SK-N-SH treated with all-trans-retinoic acid at 6 μM for 48 hours (cell line): ENCODE data around the gene SEC61A2.

ENCODE experiments used
- ATAC-seq: fragments of 200-7000 bp; cut with Tn5 transposase; 3 replicates; pipeline ENCODE4 v1.9.1; 2020; ENCODE audit warnings: mild to moderate bottlenecking, moderate library complexity
- ARNTL ChIP-seq: fragments of 450-650 bp; formaldehyde crosslinking; IDR thresholded peaks from 2 replicates; pipeline ENCODE4 v1.5.0; 2020; ENCODE audit warnings: low read depth, mild to moderate bottlenecking, moderate library complexity, borderline replicate concordance
- BACH2 ChIP-seq: fragments of 250-450 bp; sonication (Bioruptor Pico); IDR thresholded peaks from 2 replicates; pipeline ENCODE4 v1.9.0; 2021; ENCODE audit warnings: mild to moderate bottlenecking, borderline replicate concordance
- CREB5 ChIP-seq: fragments of 250-450 bp; sonication (Bioruptor Pico); IDR thresholded peaks from 2 replicates; pipeline ENCODE4 v1.5.1; 2020; ENCODE audit warnings: low read depth, mild to moderate bottlenecking, moderate library complexity
- CSDC2 ChIP-seq: fragments of 250-450 bp; sonication (Bioruptor Pico); IDR thresholded peaks from 2 replicates; pipeline ENCODE4 v1.5.0; 2020; ENCODE audit warnings: mild to moderate bottlenecking, moderate library complexity
- ESRRG ChIP-seq: fragments of 250-450 bp; sonication (Bioruptor Pico); IDR thresholded peaks from 2 replicates; pipeline ENCODE4 v1.6.1; 2021; ENCODE audit warnings: mild to moderate bottlenecking
- OSR1 ChIP-seq: fragments of 250-450 bp; sonication (Bioruptor Pico); IDR thresholded peaks from 2 replicates; pipeline ENCODE4 v1.8.0; 2022; ENCODE audit warnings: moderate library complexity, mild to moderate bottlenecking, inconsistent platforms
- PATZ1 ChIP-seq: fragments of 250-450 bp; sonication (Bioruptor Pico); IDR thresholded peaks from 2 replicates; pipeline ENCODE4 v1.8.0; 2020; ENCODE audit warnings: mild to moderate bottlenecking, moderate library complexity, borderline replicate concordance
- POU6F1 ChIP-seq: fragments of 250-450 bp; sonication (Bioruptor Pico); IDR thresholded peaks from 2 replicates; pipeline ENCODE4 v1.8.0; 2021; ENCODE audit warnings: low read depth, mild to moderate bottlenecking, moderate library complexity, borderline replicate concordance
- PPARA ChIP-seq: fragments of 250-450 bp; sonication (Bioruptor Pico); IDR thresholded peaks from 2 replicates; pipeline ENCODE4 v1.5.0; 2020; ENCODE audit warnings: mild to moderate bottlenecking, borderline replicate concordance
- RARB ChIP-seq: fragments of 250-450 bp; sonication (Bioruptor Pico); IDR thresholded peaks from 2 replicates; pipeline ENCODE4 v1.8.0; 2021; ENCODE audit warnings: mild to moderate bottlenecking, moderate library complexity
- SNAI2 ChIP-seq: fragments of 250-450 bp; sonication (Bioruptor Pico); IDR thresholded peaks from 2 replicates; pipeline ENCODE4 v1.5.0; 2020; ENCODE audit warnings: mild to moderate bottlenecking, moderate library complexity
- TCF4 ChIP-seq: fragments of 250-450 bp; sonication (Bioruptor Pico); IDR thresholded peaks from 2 replicates; pipeline ENCODE4 v1.8.0; 2021; ENCODE audit warnings: mild to moderate bottlenecking, moderate library complexity, borderline replicate concordance
- TOX ChIP-seq: fragments of 250-450 bp; sonication (Bioruptor Pico); IDR thresholded peaks from 2 replicates; pipeline ENCODE4 v1.8.0; 2021; ENCODE audit warnings: mild to moderate bottlenecking, moderate library complexity, borderline replicate concordance
- TSHZ2 ChIP-seq: fragments of 250-450 bp; sonication (Bioruptor Pico); IDR thresholded peaks from 2 replicates; pipeline ENCODE4 v1.5.0; 2020; ENCODE audit warnings: mild to moderate bottlenecking, moderate library complexity
- ZC3H10 ChIP-seq: fragments of 250-450 bp; sonication (Bioruptor Pico); IDR thresholded peaks from 2 replicates; pipeline ENCODE4 v1.5.1; 2021; ENCODE audit warnings: mild to moderate bottlenecking, moderate library complexity
- ZFP3 ChIP-seq: fragments of 250-450 bp; sonication (Bioruptor Pico); IDR thresholded peaks from 2 replicates; pipeline ENCODE4 v1.5.0; 2020; ENCODE audit warnings: mild to moderate bottlenecking, moderate library complexity
- ZFP30 ChIP-seq: fragments of 450-650 bp; formaldehyde crosslinking; IDR thresholded peaks from 2 replicates; pipeline ENCODE4 v1.5.0; 2022; ENCODE audit warnings: mild to moderate bottlenecking, moderate library complexity
- ZNF565 ChIP-seq: fragments of 450-650 bp; formaldehyde crosslinking; conservative IDR thresholded peaks from 2 replicates; pipeline ENCODE4 v1.5.0; 2020; ENCODE audit warnings: low read depth, mild to moderate bottlenecking, moderate library complexity
- ZNF70 ChIP-seq: fragments of 450-650 bp; formaldehyde crosslinking; IDR thresholded peaks from 2 replicates; pipeline ENCODE4 v1.5.0; 2020; ENCODE audit warnings: mild to moderate bottlenecking, moderate library complexity
- ZNF8 ChIP-seq: fragments of 450-650 bp; formaldehyde crosslinking; IDR thresholded peaks from 2 replicates; pipeline ENCODE4 v1.5.0; 2020; ENCODE audit warnings: mild to moderate bottlenecking, moderate library complexity

SEC61A2 gene

GRCh38 chr10:12121673-12122072, 7.8 kb upstream of the SEC61A2 start:
- no peak for TF ChIP-seq PATZ1 (CRISPR knock-in tag)
- TF ChIP-seq ZC3H10 (CRISPR knock-in tag) = no peak
- TF ChIP-seq ARNTL (CRISPR knock-in tag) = no peak
- no peak for TF ChIP-seq CSDC2 (CRISPR knock-in tag)
- no peak for TF ChIP-seq RARB (CRISPR knock-in tag)
- no peak for TF ChIP-seq OSR1 (CRISPR knock-in tag)
- TF ChIP-seq TCF4 (CRISPR knock-in tag) = no peak
- TF ChIP-seq ZFP3 = no peak
- TF ChIP-seq ZNF565 (CRISPR knock-in tag) = no peak
- no peak for ATAC-seq

- TF ChIP-seq SNAI2 (no peak), CREB5 (no peak), BACH2 (CRISPR knock-in tag) (no peak), ARNTL (CRISPR knock-in tag) (no peak), ZFP3 (no peak), ZFP30 (no peak), ZNF8 (CRISPR knock-in tag) (no peak), ZC3H10 (CRISPR knock-in tag) (no peak)
- peak; percentile 84 for ATAC-seq
These were observed 878 bp downstream of the SEC61A2 start for GRCh38 chr10:12130237-12130872.

GRCh38 chr10:12135631-12136030, 6.2 kb downstream of the SEC61A2 start:
- no peak for ATAC-seq

GRCh38 chr10:12140038-12140437, 10.6 kb downstream of the SEC61A2 start:
- ATAC-seq = no peak

More at GRCh38 chr10:12135631-12136030, 6.2 kb downstream of the SEC61A2 start:
- TF ChIP-seq ZNF70 (CRISPR knock-in tag) (no peak), TSHZ2 (CRISPR knock-in tag) (no peak), TCF4 (CRISPR knock-in tag) (no peak), ZFP30 (no peak), PPARA (CRISPR knock-in tag) (no peak), OSR1 (CRISPR knock-in tag) (no peak)

More at GRCh38 chr10:12140038-12140437, 10.6 kb downstream of the SEC61A2 start:
- no peak for TF ChIP-seq ZC3H10 (CRISPR knock-in tag)
- no peak for TF ChIP-seq SNAI2
- TF ChIP-seq PPARA (CRISPR knock-in tag) = no peak
- no peak for TF ChIP-seq ZNF8 (CRISPR knock-in tag)
- no peak for TF ChIP-seq TOX (CRISPR knock-in tag)
- TF ChIP-seq CSDC2 (CRISPR knock-in tag) = no peak
- TF ChIP-seq ESRRG = no peak
- TF ChIP-seq OSR1 (CRISPR knock-in tag) = no peak
- no peak for TF ChIP-seq PATZ1 (CRISPR knock-in tag)
- no peak for TF ChIP-seq POU6F1 (CRISPR knock-in tag)
